Right kidney (tissue), 9 donors: ENCODE results near the gene PKD1.

Experiments
- DNase-seq: peaks from one replicate; pipeline ENCODE4 v3.0.0-alpha.2; 2016
- long read RNA-seq, 8 donors: transcript quantifications; one replicate each; lab custom pipeline, GENCODE V29; 2026

Gene PKD1
- long read RNA-seq, donor 1, partial matches to known transcripts, result 0 of 2 reads
- long read RNA-seq, donor 1, other reads (novel, unspliced or antisense), result 0 of 2 reads
- long read RNA-seq, donor 2, result 0 reads
- long read RNA-seq, donor 3, partial matches to known transcripts, result 0 of 2 reads
- long read RNA-seq, donor 3, other reads (novel, unspliced or antisense), result 0 of 2 reads
- long read RNA-seq, donor 4, partial matches to known transcripts, result 28 of 29 reads
- long read RNA-seq, donor 4, other reads (novel, unspliced or antisense), result 0 of 29 reads
- long read RNA-seq, donor 5, partial matches to known transcripts, result 0 of 1 reads
- long read RNA-seq, donor 5, other reads (novel, unspliced or antisense), result 0 of 1 reads
- long read RNA-seq, donor 6, partial matches to known transcripts, result 8 of 9 reads
- long read RNA-seq, donor 6, other reads (novel, unspliced or antisense), result 0 of 9 reads
- long read RNA-seq, donor 7, result 0 reads
- long read RNA-seq, donor 8, result 0 reads

- DNase-seq, result peak; percentile 85
These were observed at the start of gene PKD1 for GRCh38 chr16:2135770-2136490. Gene PKD1 (minus strand): TSS chr16:2135898. CDS start chr16:2135689, 209 bp downstream.

GRCh38 chr16:2184962-2185361 is 49.3 kb upstream of the PKD1 start:
- no peak for DNase-seq

- no peak for DNase-seq
These were observed 48.6 kb upstream of the PKD1 start for GRCh38 chr16:2184346-2184745.

- DNase-seq, result no peak
These were observed 48.0 kb upstream of the PKD1 start for GRCh38 chr16:2183671-2184070.

GRCh38 chr16:2181952-2182351 is 46.3 kb upstream of the PKD1 start:
- no peak for DNase-seq

DNA sequence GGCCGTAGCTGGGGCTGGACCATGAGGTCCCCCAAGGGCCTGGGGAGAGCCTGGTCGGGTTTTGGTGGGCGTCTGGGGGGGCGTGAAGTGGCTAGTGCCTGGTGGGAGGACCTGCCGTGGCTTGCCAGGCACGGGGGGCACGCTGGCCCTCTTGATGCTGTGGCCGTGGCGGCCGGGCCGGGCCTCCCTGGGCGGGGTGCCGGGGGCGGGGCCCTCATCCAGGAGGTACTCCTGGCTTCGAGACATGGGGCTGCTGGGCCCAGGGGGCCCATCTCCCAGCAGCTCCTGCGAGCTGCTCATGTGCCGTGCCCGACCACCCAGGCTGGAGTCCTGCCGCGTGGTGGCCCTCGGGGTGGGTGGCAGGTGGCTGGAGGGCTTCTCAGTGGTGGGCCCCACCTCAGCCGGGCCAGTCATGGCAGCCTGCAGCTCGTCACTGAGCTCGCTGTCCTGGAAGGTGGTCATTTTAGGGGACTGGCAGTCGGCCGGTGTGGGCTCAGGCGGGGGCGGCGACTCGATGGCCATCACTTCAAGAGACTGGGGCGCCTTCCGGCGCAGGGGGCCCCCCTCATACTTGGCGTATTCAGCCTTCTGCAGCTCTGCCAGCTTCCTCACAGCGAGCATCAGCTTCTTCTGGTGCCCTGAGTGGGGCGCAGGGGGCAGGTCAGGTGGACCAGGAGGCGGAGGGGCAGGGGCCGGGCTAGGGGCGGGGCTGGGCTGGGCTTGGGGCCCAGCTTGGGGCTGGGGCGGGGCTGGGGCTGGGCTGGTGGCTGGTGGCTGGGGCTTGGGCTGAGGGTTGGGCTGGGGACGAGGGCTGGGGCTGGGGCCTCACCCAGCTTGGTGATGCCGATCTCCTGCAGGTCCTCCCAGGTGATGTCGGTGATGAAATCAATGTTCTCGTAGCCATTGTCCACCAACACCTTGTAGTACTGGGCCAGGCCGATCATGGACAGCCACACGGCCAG is 45.5 kb upstream of the PKD1 start:
- no peak for DNase-seq

DNA sequence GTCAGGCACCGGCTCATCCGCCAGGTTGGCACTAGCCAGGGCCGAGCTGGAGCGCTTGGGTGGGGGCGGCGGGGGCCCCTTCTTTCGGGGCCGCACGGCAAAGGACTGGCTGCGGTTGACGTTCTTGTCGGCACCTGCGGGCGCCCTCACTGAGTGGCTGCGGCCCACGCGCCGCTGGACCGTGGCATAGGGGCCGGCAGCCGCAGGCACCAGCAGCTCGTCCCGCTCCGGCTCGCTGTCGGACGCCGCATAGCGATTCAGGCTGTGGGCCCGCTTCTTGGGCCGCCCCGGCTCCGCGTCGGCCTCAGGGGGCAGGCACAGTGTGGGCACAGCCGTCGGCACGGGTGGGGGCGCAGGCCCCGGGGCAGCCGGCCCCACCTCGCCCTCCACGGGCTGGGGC is 44.8 kb upstream of the PKD1 start:
- no peak for DNase-seq

- no peak for DNase-seq
These were observed 43.9 kb upstream of the PKD1 start for GRCh38 chr16:2179576-2179975.

- DNase-seq, result no peak
These were observed 43.4 kb upstream of the PKD1 start for GRCh38 chr16:2179107-2179501.

GRCh38 chr16:2178321-2179106 is 42.8 kb upstream of the PKD1 start:
- DNase-seq, result no peak

GRCh38 chr16:2177561-2177960 is 41.9 kb upstream of the PKD1 start:
- no peak for DNase-seq

DNA sequence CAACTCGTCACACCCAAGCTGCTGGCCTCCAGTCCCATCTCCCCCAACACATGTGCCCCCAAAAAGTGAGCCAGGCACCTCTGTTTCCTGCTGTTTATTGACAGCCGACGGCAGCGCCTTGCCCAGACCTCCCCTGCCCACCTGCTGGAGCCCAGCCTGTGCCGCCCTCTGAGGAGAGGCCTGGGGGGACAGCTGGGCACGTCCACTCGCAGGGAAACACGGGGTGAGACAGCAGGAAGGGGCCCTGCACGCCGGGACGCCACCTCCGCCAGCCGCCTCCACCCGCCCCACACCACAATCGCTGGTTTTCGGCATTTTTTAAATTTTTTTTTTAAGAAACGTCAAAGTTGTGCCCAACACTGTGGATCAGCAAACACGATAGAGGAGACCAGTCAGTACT is 41.4 kb upstream of the PKD1 start:
- no peak for DNase-seq

DNA sequence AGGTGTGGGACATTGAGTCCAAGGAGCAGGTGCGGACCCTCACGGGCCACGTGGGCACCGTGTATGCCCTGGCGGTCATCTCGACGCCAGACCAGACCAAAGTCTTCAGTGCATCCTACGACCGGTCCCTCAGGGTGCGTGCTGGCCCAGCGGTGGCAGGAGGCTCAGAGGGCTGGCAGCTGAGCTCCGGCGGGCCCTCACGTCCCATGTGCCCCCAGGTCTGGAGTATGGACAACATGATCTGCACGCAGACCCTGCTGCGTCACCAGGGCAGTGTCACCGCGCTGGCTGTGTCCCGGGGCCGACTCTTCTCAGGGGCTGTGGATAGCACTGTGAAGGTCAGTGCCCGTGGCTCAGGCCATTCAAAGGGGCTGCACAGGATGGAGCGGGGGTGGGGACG is 40.3 kb upstream of the PKD1 start:
- DNase-seq, result no peak

DNA sequence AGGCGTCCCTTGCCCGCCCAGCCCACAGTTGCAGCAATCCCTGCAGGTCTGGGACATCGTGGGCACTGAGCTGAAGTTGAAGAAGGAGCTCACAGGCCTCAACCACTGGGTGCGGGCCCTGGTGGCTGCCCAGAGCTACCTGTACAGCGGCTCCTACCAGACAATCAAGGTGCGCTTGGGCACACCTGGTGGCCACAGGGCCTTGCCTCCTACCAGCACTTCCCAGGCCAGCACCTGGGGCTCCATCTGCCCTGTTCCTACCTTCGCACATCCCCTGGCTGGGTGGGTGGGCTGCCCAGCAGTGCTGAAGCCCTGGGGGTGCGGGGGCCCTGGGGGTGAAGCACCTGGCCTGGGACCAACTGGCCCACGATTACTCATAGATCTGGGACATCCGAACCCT is 39.8 kb upstream of the PKD1 start:
- DNase-seq, result no peak

DNA sequence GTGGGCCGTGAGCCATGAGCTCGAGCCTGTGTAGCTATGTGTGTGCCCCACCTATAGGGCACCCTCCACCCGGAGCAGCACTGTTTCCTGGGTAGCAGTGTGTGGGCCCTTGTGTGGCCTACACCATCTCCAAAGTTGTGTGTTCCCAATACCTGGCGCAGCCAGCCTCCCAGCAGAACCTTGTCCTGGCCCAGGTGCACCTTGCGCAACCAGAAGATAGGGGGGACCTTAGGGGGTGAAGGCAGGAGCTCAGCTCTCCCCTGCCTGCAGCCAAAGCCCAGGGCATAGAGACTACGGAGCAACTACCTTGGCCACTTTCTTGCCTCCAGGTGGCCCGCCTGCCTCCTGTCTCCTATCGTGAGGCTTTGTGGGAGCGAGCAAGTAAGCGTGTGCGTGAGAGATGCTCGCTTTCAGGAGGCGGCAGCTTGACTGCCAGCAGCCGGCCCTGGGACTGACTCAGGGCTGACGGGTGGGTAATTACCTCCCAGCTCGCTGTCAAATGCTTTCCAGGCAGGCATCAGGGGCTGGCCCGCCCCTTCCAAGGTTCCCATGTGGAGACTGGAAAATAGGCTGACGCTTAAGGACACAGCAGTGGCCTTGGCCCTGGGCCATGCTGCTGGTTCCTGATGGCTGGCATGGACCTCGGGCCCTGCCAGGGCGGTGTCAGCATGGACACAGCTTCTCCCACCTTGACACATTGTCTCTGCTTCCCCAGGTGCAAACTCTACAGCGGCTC is 38.9 kb upstream of the PKD1 start:
- DNase-seq, result no peak

DNA sequence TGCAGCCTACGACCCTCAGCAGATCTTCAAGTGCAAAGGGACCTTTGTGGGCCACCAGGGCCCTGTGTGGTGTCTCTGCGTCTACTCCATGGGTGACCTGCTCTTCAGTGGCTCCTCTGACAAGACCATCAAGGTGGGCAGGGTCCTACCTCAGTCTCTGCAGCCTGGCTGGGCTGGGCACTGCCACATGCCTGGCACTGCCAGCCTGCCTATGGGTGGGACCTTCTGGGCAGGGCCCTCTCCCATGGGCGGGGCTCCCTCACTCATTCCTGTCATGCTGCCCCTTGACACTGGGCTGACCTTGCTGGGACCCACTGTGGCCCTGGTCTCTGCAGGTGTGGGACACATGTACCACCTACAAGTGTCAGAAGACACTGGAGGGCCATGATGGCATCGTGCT is 38.2 kb upstream of the PKD1 start:
- no peak for DNase-seq

GRCh38 chr16:2173366-2173765 is 37.7 kb upstream of the PKD1 start:
- no peak for DNase-seq

GRCh38 chr16:2172688-2173335 is 37.1 kb upstream of the PKD1 start:
- no peak for DNase-seq

DNA sequence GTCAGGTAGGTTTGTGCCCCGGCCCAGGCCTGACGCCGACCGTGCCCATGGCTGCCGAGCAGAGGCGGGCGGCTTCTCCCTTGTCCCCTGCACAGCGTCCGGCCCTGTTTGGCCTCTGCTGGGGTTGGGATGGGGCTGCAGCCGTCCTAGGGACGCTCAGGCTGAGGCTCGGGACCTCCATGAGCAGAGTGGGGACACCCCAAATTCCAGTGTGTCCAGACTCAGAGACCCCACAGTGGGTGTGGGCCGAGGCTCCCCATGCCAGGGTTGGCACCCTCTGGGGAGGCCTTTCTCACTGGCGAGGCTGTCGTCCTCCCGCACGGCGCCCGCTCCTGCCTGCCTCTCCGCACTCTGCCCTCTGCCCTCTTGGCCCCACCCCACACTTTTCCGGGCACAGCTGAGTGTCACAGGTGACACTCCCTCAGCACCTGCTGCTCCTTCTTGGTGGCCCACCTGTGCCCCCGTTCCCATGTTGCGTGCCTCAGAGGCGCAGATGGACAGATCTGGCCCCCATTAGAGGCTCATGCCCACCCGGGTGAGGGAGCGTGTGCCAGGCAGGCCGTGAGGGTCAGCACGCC is 36.0 kb upstream of the PKD1 start:
- DNase-seq, result no peak
